ENCODE data around the gene SMIM3. TPM values are rescaled to one million over a fixed set of nuclear protein-coding genes. Genes with fewer than 3 reads are reported as not detected.

The SMIM3 gene
- total and polyA plus RNA-seq, 7 donors = 19.2 to 48.6 (median 46.0) TPM

GRCh38 chr5:150751096-150751891 is 27.3 kb upstream of the SMIM3 start:
- Histone ChIP-seq H3K27ac (peak overlapping the region in 1 of 4 donors; percentile 13), H3K4me1 (peaks cover 0 to 24% (median 14%) of the 10 kb centered on the region in 4 donors), H3K36me3 (peaks cover 16 to 65% (median 21%) of the 10 kb centered on the region in 4 donors), H3K27me3 (no peaks in the 10 kb centered on the region), H3K9me3 (no peaks in the 10 kb centered on the region), H3K4me3 (no peak overlapping the region)
- intact Hi-C loops (cut with DNase I) = no loop called here
- WGBS, 2 donors = 56 to 61% methylated on average over 3 of the region's 3 CpGs
- no peak for DNase-seq
- TF ChIP-seq CTCF (IDR thresholded peaks at IDR 0.05) (no peak), POLR2AphosphoS5 (IDR thresholded peaks at IDR 0.05) (no peak), POLR2A (IDR thresholded peaks at IDR 0.05) (no peak), EP300 (IDR thresholded peaks at IDR 0.05) (no peak)

- H3K36me3 ChIP-seq = peaks cover 16 to 65% (median 21%) of the 10 kb centered on the region in 4 donors
- H3K27me3 ChIP-seq = no peaks in the 10 kb centered on the region
- DNase-seq = no peak
- H3K4me1 ChIP-seq = peaks cover 0 to 42% (median 27%) of the 10 kb centered on the region in 4 donors
- no peak overlapping the region for H3K27ac ChIP-seq
- no peak for TF ChIP-seq EP300 (IDR thresholded peaks at IDR 0.05)
- no peak for TF ChIP-seq POLR2A (IDR thresholded peaks at IDR 0.05)
- no peak for TF ChIP-seq POLR2AphosphoS5 (IDR thresholded peaks at IDR 0.05)
- TF ChIP-seq CTCF (IDR thresholded peaks at IDR 0.05) = no peak
- no peaks in the 10 kb centered on the region for H3K9me3 ChIP-seq
- intact Hi-C loops (cut with DNase I) = no loop called here
- 50 to 81% methylated on average over 5 of the region's 5 CpGs for WGBS, 2 donors
- no peak overlapping the region for H3K4me3 ChIP-seq
These were observed 25.1 kb upstream of the SMIM3 start for GRCh38 chr5:150753463-150753862.

- no peak for DNase-seq
- no peak for TF ChIP-seq POLR2A (IDR thresholded peaks at IDR 0.05)
- no peak for TF ChIP-seq EP300 (IDR thresholded peaks at IDR 0.05)
- TF ChIP-seq POLR2AphosphoS5 (IDR thresholded peaks at IDR 0.05) = no peak
- TF ChIP-seq CTCF (IDR thresholded peaks at IDR 0.05) = no peak
- Histone ChIP-seq H3K36me3 (peaks cover 16 to 65% (median 21%) of the 10 kb centered on the region in 4 donors), H3K4me1 (peaks cover 0 to 42% (median 27%) of the 10 kb centered on the region in 4 donors), H3K27me3 (no peaks in the 10 kb centered on the region), H3K9me3 (no peaks in the 10 kb centered on the region), H3K4me3 (no peak overlapping the region), H3K27ac (no peak overlapping the region)
- WGBS, 2 donors = 24 to 66% methylated on average over 1 of the region's 1 CpG
- intact Hi-C loops (cut with DNase I) = no loop called here
These were observed 24.7 kb upstream of the SMIM3 start for GRCh38 chr5:150753863-150754262.

- WGBS, 2 donors = 85 to 90% methylated on average over 1 of the region's 1 CpG
- Histone ChIP-seq H3K36me3 (peaks cover 15 to 40% (median 21%) of the 10 kb centered on the region in 4 donors), H3K4me1 (peaks cover 0 to 27% (median 17%) of the 10 kb centered on the region in 4 donors), H3K27ac (peak overlapping the region; percentile 93 to 95 (median 94)), H3K27me3 (no peaks in the 10 kb centered on the region), H3K9me3 (no peaks in the 10 kb centered on the region), H3K4me3 (peak overlapping the region in 1 of 4 donors; percentile 69)
- intact Hi-C loops (cut with DNase I) = no loop called here
- no peak for DNase-seq
- TF ChIP-seq POLR2AphosphoS5 (IDR thresholded peaks at IDR 0.05) = no peak
These were observed 21.4 kb upstream of the SMIM3 start for GRCh38 chr5:150757087-150757649.

- Histone ChIP-seq H3K27me3 (no peaks in the 10 kb centered on the region), H3K4me1 (peaks cover 0 to 27% (median 17%) of the 10 kb centered on the region in 4 donors), H3K9me3 (no peaks in the 10 kb centered on the region), H3K36me3 (peaks cover 7 to 30% (median 12%) of the 10 kb centered on the region in 4 donors), H3K27ac (peak overlapping the region; percentile 93 to 95 (median 94)), H3K4me3 (peak overlapping the region; percentile 57 to 69 (median 66))
- peak in 1 of 2 donors; percentile 25 for TF ChIP-seq POLR2A (IDR thresholded peaks at IDR 0.05)
- TF ChIP-seq POLR2AphosphoS5 (IDR thresholded peaks at IDR 0.05) = peak in 1 of 4 donors; percentile 21
- TF ChIP-seq CTCF (IDR thresholded peaks at IDR 0.05) = no peak
- intact Hi-C loops (cut with DNase I) = loop anchor here (1.0 to 2.0 kb wide), 2 partner anchors 21 to 57 kb away; partner anchors contain the start of gene RBM22
- 1 to 4% methylated on average over 12 of the region's 12 CpGs for WGBS, 2 donors
- no peak for DNase-seq
These were observed 20.4 kb upstream of the SMIM3 start for GRCh38 chr5:150758203-150758530.

Measured in sigmoid colon (tissue), 7 donors.